Raji (cell line): ENCODE measurements around the gene BRDT.

Experiments used
- POLR2A ChIP-seq: IDR thresholded peaks from 2 replicates; pipeline ENCODE4 v1.6.1; 2011; ENCODE audit warnings: low read depth, low read length, control low read depth; ENCODE audit not compliant: insufficient read depth

Gene BRDT

GRCh38 chr1:91949356-91949699 is at the start of gene BRDT:
Gene BRDT, plus strand, starts transcription at chr1:91949401. Its CDS starts 13,354 bp downstream, at chr1:91962755.
- TF ChIP-seq POLR2A, result no peak

DNA sequence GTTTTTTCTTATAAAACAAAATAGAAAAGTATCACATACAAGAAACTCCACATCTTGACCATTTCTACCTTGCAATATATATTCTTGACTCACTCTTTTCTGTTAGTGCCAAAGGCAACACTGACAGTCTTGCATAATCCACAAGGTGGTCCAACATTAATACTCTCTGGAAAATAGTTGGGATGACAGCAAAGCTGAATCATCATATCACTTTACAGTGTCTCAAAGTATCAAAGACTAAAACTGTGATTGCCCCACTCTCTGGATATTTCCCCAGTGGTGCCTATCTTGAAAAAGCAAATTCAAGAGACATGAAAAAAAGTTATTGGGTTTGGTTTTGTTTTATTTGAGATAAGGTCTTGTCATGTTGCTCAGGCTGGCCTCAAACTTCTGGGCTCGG is 48.6 kb upstream of the BRDT start:
- TF ChIP-seq POLR2A, result no peak

DNA sequence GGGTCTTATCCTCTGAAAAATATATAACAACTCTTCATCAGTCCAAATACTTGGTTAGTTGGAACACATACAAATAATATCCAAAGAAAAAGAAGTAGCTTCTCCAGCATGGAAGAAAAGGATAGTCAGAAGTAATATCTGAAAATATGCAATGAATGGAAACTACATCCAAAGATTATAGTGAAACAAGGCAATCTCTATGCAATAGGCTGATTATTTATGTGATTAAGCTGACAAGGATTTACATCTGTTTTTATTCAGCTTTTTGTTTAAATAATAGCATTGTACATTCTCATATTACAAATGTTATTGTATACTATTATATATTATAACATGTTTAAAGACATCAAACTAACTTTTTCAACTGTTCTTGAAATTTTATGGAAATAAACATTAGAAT is 48.0 kb upstream of the BRDT start:
- no peak for TF ChIP-seq POLR2A

- TF ChIP-seq POLR2A, result no peak
These were observed 36.9 kb upstream of the BRDT start for GRCh38 chr1:91912266-91912665.

GRCh38 chr1:91913018-91913417 is 36.2 kb upstream of the BRDT start:
- TF ChIP-seq POLR2A, result no peak

DNA sequence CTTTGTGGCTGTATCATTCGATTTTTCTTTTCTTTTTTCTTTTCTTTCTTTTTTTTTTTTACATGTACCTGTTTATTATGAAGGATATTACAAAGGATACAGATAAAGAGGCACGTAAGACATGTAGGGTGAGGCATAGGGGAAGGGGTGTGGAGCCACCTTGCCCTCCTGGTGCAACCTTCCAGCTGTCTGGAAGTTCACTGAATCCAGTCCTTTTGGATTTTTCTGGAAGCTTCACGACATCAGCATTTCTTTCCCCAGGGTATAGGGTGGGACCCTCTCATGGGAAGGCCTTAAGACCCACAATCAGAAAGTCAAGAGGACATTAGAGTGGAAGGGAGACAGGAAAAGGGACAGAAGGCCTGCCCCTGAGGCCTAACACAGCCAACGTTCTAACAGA is 33.2 kb upstream of the BRDT start:
- no peak for TF ChIP-seq POLR2A

- TF ChIP-seq POLR2A, result no peak
These were observed 32.3 kb upstream of the BRDT start for GRCh38 chr1:91916811-91917460.

DNA sequence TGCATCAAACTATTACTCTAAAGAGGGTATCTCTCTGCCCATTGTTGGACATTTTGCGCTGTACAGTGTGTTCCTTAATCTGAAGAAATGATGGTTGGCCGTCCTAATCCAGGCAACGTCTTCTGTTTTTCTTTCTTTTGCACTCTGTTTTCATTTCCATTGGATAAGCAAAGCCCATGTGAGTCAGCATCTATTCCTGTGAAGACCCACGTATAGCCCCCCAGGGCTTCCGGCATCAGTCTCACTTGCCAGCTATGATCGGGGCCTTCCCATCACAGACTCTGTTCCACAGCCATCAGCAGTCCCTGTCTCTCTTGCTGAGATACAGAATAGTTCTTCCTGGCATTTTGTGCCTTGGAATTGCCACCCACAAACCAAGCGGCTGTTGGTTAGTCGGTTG is 29.2 kb upstream of the BRDT start:
- TF ChIP-seq POLR2A, result no peak

DNA sequence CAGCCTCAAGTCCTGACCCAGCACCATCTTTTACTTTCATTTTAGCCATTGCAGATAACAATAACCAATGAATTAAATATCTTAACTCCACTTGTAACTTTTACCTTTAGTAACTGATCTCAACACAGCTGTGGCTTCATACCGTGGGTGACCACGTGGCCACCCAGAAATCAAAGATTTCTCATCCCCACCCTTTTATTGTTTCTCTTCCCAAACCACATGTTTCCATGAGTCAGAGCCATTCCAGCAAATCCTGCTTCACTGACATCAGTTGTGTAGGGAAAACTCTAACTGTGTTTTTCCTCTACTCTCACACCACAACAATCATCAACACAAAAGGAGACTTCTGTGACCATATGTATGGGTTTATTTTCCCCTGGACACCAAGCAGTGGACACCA is 25.1 kb upstream of the BRDT start:
- TF ChIP-seq POLR2A, result no peak

DNA sequence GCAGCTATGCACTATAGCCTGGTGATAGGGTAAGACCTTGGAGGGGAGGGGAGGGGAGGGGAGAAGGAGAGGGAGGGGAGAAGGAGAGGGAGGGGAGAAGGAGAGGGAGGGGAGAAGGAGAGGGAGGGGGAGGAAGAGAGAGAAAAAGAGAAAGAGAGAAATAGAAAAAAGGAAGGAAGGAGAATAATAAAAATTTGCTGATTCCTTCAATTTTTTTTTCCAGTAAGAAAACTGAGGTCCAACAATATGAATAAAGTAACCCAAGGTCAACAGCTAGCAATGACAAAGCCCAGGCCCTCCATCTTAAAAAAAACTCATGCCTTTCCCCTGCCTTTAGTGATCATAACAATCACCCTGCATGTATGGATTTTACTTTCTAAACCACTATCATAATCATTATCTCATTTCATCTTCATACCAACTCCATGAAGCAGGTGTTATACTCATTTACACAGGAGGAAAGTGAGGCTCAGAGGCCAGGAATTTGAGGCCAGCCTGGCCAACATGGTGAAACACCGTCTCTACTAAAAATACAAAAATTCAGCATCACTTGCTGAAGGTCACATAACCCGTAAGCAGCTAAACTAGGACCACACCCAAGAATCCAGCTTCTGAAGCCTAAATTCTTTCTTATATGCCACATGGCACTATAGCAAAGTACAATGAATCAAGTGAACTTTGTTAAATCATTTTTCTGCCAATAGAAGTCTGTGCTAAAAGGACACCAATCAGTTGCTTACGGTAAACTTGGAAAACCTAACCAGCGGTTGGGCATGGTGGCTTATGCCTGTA is 23.4 kb upstream of the BRDT start:
- no peak for TF ChIP-seq POLR2A

- no peak for TF ChIP-seq POLR2A
These were observed 21.2 kb upstream of the BRDT start for GRCh38 chr1:91928026-91928425.

- no peak for TF ChIP-seq POLR2A
These were observed 20.0 kb upstream of the BRDT start for GRCh38 chr1:91929250-91929649.

DNA sequence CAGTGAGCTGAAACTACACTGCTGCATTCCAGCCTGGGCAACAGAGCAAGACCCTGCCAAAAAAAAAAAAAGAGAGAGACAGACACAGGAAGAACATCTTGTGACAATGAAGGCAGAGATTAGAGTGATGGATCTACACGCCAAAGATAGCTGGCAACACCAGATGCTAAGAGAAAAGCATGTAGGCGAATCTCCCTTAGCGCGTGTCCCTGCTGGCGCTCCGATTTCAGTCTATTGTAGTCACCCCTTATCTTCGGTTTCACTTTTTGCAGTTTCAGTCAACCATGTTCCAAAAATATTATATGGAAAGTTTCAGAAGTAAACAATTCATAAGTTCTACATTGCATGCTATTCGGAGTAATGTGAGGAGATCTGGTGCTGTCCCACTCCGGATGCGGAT is 11.6 kb upstream of the BRDT start:
- TF ChIP-seq POLR2A, result no peak

DNA sequence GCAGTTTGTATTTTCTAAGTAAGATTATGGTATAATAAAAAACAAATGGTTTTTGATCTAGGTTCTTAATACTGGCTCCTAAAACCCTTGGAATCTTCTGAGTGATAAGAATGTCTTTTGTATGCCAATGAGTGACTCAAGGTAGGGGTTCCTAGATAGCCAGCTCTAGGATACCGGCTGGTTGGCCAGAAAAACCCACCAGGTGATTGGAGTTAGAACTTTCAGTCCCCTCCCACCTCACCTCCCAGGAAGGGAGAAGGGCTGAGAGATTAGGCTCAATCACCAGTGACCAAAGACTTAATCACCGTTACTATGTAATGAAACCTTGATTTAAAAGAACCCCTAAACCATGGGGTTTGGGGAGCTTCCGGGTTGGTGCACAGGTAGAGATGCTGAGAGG is 8.7 kb upstream of the BRDT start:
- no peak for TF ChIP-seq POLR2A

DNA sequence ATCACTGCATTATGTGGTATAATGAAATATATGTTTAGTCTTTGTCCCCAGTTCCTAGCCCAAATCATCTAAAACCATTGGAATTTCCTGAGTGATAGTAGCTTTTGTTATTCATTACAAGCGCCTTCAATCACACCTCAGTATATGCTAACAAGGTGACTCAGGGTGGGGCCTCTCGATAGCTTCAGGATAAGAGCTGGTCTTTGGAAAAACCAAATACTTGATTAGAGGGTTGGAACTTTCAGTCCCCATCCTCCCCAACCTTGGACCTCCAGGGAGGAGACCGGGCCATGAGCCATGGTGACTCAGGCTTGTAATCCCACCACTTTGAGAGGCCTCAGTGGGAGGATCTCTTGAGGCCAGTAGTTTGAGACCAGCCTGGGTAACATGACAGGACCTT is 5.1 kb upstream of the BRDT start:
- TF ChIP-seq POLR2A, result no peak

DNA sequence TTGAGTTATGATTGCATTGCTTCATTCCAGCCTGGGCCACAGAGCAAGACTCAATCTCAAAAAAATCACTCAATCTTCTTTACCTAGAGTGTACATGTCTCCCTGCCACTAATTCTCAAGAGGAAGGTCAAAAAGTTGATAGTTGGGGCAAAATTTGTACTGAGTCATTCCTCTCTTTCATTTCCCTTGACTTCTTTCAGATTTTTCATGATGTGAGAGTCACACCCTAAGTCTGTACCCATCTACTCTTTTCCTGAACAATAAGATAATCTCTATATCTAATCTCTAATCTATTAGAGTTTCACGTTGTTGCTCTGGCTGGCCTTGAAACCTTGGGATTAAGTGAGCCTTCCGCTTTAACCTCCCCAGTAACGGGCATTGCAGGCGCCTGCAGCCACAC is 1.1 kb upstream of the BRDT start:
- no peak for TF ChIP-seq POLR2A

DNA sequence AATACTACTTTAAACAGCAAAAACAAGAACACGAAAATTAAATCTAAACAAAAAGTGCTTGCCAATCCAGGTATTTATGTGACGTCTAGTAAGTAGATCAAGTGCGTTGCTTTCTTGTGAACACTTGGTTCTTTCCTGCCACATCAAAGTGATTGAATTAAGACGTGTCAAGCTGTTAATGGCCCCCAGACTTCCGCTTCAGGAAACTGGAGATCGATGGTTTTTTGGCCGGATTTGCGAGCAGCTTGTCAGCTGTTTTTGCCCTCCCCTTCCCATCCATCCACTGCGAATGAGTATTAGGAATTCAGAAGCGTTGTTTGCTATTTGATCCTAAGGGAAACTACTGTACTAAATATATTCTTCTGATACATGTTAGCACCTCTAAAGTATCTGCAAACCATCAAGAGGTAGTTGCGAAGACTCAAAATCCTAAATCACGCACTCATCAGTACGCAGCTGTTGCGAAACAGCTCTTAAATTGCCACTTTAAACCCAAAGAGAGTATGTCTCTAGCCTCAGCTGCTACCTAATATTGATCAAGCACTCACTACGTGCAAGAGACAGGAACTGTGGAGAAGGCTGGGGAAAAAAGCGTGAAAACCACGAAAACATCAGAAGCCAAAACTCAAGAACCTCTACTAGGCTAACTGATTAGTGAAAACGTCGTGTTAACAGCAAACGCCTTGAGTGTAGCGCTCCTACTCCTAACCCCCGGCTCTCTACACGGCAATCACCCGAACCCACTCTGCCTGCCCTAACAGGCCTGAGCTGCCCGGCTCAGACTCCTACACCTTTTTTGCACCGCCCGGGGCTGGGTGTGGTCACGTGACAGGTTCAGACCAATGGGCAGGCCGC is 473 bp upstream of the BRDT start:
- TF ChIP-seq POLR2A, result no peak

DNA sequence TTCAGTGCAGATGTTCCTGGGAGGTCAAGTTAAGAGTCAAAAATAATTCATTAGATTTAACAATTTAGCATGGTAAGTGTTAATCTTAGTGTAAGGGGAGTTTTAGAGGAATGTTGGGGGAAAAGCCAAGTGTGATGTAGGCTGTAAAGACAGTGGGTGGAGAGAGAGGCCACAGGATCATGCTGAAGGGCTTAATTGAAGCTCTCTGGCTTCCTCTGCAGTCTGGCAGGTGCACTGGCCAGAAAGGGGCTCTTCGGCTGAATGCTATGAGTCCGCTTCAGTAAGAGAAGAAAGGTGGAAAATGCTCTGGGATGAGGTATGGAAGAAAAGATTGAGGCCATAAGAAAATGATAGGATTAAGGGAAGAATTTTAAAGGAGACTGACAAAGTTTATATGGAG is 3.0 kb downstream of the BRDT start:
- TF ChIP-seq POLR2A, result no peak
